ENCODE data around the gene RMP24.
A peak's percentile ranks its signal among the peaks of the same experiment; 100 is the strongest.
"Not testable (repeated sequence)": the region's sequence is repeated elsewhere in the genome, so short reads cannot be mapped to it uniquely, and the experiment has no call there.

Gene RMP24

DNA sequence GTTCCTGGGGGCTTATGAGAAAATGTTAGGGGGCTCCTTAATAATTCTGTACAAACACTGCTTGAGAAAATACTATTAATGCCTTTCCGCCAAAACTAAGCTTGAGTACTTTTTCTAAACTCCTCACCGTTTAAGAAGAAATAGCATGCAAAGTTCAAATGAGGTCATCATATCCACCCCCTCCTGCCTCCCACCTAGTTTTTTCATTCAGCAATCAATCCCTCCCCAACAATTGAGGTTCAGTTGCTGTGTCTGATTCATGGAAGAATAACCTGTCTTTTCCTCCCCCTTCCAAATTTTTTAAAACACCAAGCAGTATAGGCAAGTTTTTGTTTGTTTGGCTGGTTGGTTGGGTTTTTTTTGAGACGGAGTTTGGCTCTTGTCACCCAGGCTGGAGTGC is 24.4 kb upstream of the RMP24 start:
- Histone ChIP-seq H3K36me3 (replicated peaks) (no peaks in the 10 kb centered on the region), H3K27me3 (ENCODE audit: low read depth) (no peaks in the 10 kb centered on the region), H3K4me1 (no peaks in the 10 kb centered on the region; the same call in 1 of the 2 replicates), H3K9me3 (no peaks in the 10 kb centered on the region), H3K4me3 (no peak overlapping the region)
- in situ Hi-C loops (cut with MboI; ENCODE audit: low sequenced_read_pairs) = loop anchor here (5.0 kb wide), 1 partner anchor 191 kb away; no protein-coding TSS in a partner anchor
- DNase-seq (ENCODE audit: low spot score in 2 of 2) = no peak

DNA sequence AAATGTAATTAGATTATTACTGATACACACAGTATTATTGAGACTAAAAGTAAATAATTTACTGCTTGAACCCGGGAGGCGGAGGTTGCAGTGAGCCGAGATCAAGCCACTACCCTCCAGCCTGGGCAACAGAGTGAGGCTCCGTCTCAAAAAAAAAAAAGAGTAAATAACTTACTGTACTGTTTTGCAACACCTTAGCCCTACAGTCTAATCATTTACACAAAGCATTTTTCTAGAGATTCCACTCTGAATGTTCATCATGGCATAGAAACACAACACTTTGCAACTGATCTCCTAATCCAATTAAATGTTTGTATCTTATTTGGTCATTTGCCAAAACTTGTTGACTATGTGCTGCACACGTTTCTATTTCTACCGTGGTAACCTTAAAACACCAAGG is 23.4 kb upstream of the RMP24 start:
- no peaks in the 10 kb centered on the region; the same call in 1 of the 2 replicates for H3K4me1 ChIP-seq
- no peaks in the 10 kb centered on the region for H3K27me3 ChIP-seq (ENCODE audit: low read depth)
- no peaks in the 10 kb centered on the region for H3K36me3 ChIP-seq (replicated peaks)
- DNase-seq (ENCODE audit: low spot score in 2 of 2) = no peak
- no peaks in the 10 kb centered on the region for H3K9me3 ChIP-seq
- in situ Hi-C loops (cut with MboI; ENCODE audit: low sequenced_read_pairs) = loop anchor here (5.0 kb wide), 1 partner anchor 192 kb away; no protein-coding TSS in a partner anchor
- H3K4me3 ChIP-seq = no peak overlapping the region

DNA sequence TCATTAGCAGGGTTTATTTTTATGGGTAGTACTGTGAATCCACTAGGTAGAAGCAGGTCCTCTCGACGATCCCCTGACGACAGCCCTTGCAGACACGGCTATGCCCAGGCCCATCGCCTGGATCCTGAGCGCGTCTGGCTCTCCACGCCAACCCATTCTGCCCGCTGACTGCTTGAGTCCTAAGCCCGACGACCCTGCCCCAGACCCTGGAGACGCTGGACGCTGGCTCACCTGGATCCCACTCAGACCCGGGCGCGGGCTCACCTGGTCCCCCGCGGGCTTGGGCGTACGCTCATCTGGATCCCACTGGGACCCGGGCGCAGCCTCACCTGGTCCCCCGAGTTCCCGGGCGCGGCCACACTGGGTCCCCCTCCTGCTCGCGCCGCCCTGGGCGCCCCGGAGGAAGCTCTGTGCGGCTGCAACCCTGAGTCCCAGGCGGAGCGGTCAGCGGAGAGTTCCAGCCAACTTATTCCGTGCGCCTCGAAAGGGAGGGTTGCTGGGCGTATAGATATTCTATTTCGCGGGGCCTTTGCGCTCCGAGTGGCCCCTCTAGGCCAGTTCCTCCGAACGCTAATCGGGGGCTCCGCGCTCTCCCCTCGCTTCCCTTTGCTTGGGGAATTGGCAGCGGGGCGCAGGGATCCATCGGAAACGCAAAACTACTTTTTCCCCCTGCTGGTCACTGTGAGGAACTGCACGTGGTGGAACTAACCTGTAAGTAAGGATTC is 22.4 kb upstream of the RMP24 start:
- Histone ChIP-seq H3K27me3 (ENCODE audit: low read depth) (no peaks in the 10 kb centered on the region), H3K36me3 (replicated peaks) (no peaks in the 10 kb centered on the region), H3K4me3 (peak overlapping the region; percentile 47), H3K4me1 (no peaks in the 10 kb centered on the region; the same call in 1 of the 2 replicates), H3K9me3 (no peaks in the 10 kb centered on the region)
- in situ Hi-C loops (cut with MboI; ENCODE audit: low sequenced_read_pairs) = loop anchor here (5.0 kb wide), 1 partner anchor 193 kb away; no protein-coding TSS in a partner anchor
- DNase-seq (ENCODE audit: low spot score in 2 of 2) = peak; percentile 71 to 75

DNA sequence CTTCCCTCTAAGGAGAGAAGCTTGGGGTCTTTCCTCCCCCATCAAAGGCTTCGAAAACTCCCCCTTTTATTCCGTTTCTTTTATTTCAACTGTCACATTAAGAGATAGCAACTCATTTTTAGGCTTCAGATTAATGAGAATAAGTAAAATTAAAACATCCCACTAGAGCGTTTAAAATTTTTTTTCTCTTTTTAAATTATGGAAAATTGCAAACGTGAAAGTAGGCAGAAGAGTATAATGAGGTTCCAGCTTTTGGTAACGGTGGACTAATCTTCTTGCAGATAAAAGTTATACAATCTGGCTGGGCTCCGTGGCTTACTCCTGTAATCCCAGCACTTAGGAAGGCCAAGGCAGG is 21.9 kb upstream of the RMP24 start:
- DNase-seq (ENCODE audit: low spot score in 2 of 2) = no peak
- in situ Hi-C loops (cut with MboI; ENCODE audit: low sequenced_read_pairs) = no loop called here
- Histone ChIP-seq H3K4me3 (peak overlapping the region; percentile 47), H3K4me1 (no peaks in the 10 kb centered on the region; the same call in 1 of the 2 replicates), H3K27me3 (ENCODE audit: low read depth) (no peaks in the 10 kb centered on the region), H3K9me3 (no peaks in the 10 kb centered on the region), H3K36me3 (replicated peaks) (no peaks in the 10 kb centered on the region)

DNA sequence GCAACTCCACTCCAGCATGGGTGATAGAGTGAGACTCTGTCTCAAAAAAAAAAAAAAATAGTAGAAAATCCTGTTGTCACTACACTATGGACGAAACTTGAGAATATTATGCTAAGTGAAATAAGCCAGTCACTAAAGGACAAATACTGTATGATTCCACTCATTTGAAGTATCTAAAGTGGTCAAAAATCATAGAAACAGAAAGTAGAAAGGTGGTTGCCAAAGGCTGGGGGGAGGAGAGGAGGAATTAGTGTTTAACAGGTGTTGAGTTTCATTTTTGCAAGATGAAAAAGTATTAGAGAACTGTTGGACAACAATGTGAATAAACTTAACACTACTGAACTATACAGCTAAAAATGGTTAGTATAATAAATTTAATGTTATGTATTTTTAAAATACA is 18.8 kb upstream of the RMP24 start:
- no peak for DNase-seq (ENCODE audit: low spot score in 2 of 2)
- H3K9me3 ChIP-seq = no peaks in the 10 kb centered on the region
- no peaks in the 10 kb centered on the region for H3K36me3 ChIP-seq (replicated peaks)
- H3K4me3 ChIP-seq = no peak overlapping the region
- no peaks in the 10 kb centered on the region; the same call in 1 of the 2 replicates for H3K4me1 ChIP-seq
- no peaks in the 10 kb centered on the region for H3K27me3 ChIP-seq (ENCODE audit: low read depth)
- in situ Hi-C loops (cut with MboI; ENCODE audit: low sequenced_read_pairs) = no loop called here

DNA sequence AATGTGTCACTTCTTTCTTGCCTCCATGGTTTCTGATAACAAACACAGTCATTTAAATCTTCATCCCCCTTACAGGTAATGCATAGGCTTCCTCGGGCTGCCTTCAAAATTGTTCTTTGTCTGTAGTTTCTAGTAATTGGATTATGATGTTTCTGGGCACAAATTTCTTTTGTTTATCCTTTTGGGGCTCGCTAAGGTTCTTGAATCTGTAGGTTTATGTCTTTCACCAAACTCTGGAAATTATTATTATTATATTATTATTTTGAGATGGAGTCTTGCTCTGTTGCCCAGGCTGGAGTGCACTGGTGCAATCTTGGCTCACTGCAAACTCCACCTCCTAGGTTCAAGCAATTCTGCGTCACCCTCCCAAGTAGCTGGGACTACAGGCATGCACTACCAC is 16.3 kb upstream of the RMP24 start:
- in situ Hi-C loops (cut with MboI; ENCODE audit: low sequenced_read_pairs) = no loop called here
- Histone ChIP-seq H3K4me3 (no peak overlapping the region), H3K9me3 (no peaks in the 10 kb centered on the region), H3K36me3 (replicated peaks) (no peaks in the 10 kb centered on the region), H3K4me1 (no peaks in the 10 kb centered on the region), H3K27me3 (ENCODE audit: low read depth) (no peaks in the 10 kb centered on the region)
- no peak for DNase-seq (ENCODE audit: low spot score in 2 of 2)

DNA sequence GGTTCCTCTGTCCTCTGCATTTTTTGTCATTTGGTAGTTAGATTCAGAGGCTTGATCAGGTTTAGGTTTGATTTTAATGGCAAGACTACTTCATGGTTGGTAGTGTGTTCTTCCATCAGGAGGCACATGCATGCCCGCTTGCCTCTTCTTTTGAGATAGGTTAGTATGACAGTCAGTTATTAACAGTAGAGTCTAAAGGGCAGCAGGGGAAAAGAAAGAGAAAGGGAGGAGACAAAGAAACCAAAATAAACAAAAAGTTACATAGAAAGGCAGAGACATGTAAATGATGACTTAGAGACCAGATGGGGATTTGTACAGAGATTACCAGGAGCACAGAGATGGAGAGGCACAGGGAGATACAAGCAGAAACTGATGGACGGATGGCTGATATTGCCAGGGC is 10.2 kb upstream of the RMP24 start:
- Histone ChIP-seq H3K36me3 (replicated peaks) (no peaks in the 10 kb centered on the region), H3K4me1 (no peaks in the 10 kb centered on the region), H3K4me3 (no peak overlapping the region), H3K9me3 (no peaks in the 10 kb centered on the region), H3K27me3 (ENCODE audit: low read depth) (no peaks in the 10 kb centered on the region)
- in situ Hi-C loops (cut with MboI; ENCODE audit: low sequenced_read_pairs) = no loop called here
- DNase-seq (ENCODE audit: low spot score in 2 of 2) = no peak

DNA sequence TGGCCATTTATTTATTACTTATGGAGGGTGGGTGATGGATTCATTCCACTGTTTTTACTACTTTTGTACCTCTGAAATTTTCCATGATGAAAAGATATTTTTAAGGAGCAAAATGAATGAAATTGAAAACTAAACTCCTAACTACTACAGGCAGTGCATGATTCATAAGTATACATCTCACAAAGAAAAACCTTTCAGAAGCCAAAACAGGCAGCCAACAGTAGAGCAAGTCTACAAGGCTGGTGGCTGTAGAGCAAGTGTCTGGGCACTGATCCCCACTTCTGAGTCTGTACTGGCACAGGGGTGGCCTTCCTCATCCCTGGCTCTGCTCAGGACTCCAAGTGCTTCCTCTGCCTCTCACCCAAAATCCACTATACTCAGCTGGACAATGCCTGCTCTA is 8.2 kb upstream of the RMP24 start:
- H3K4me1 ChIP-seq = no peaks in the 10 kb centered on the region
- no peaks in the 10 kb centered on the region for H3K27me3 ChIP-seq (ENCODE audit: low read depth)
- in situ Hi-C loops (cut with MboI; ENCODE audit: low sequenced_read_pairs) = no loop called here
- no peaks in the 10 kb centered on the region for H3K36me3 ChIP-seq (replicated peaks)
- DNase-seq (ENCODE audit: low spot score in 2 of 2) = no peak
- no peak overlapping the region for H3K4me3 ChIP-seq
- H3K9me3 ChIP-seq = 0 out of 2 replicates have a peak, but pooled peaks cover 3% of the 10 kb centered on the region

DNA sequence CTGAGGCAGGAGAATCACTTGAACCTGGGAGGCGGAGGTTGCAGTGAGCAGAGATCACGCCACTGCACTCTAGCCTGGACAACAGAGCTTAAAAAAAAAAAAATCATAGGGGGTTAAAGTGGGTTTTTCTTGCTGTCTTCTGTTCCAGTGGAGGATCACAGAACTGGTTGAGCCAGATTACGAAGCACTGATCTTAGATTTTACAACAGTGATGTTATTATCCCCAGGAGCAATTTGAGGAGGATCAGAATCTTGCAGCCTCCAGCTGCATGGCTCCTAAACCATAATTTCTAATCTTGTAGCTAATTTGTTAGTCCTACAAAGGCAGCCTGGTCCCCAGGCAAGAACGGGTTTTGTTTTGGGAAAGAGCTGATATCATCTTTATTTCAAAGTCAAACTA is 4.6 kb upstream of the RMP24 start:
- in situ Hi-C loops (cut with MboI; ENCODE audit: low sequenced_read_pairs); H3K4me3 ChIP-seq; H3K4me1 ChIP-seq; H3K36me3 ChIP-seq (replicated peaks); H3K9me3 ChIP-seq; DNase-seq (ENCODE audit: low spot score in 2 of 2); H3K27me3 ChIP-seq (ENCODE audit: low read depth): not testable (repeated sequence)

DNA sequence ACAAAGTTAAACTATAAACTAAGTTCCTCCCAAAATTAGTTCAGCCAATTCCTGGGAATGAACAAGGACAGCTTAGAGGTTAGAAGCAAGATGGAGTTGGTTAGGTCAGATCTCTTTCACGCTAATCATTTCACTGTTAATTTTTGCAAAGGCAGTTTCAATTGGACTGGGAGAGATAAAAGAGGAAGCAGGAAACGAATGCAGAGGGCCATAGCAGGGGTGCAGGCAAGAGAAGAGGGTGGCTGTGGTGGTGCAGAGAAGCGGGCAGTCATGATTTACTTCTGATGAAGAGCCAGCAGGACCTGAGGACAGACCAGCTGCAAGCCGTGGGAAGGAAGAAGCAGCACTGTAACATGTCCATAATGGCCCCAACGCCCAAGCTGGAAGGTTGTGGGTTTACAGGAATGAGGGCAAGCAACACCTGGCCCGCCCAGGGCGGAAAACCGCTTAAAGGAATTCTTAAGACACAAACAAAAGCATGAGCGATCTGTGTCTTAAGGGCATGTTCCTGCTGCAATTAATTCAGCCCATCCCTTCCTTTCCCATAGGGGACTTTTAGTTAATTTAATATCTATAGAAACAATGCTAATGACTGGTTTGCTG is 4.1 kb upstream of the RMP24 start:
- Histone ChIP-seq H3K36me3 (replicated peaks) (no peaks in the 10 kb centered on the region), H3K27me3 (ENCODE audit: low read depth) (no peaks in the 10 kb centered on the region), H3K4me1 (0 out of 2 replicates have a peak, but pooled peaks cover 2% of the 10 kb centered on the region), H3K9me3 (0 out of 2 replicates have a peak, but pooled peaks cover 3% of the 10 kb centered on the region), H3K4me3 (no peak overlapping the region)
- in situ Hi-C loops (cut with MboI; ENCODE audit: low sequenced_read_pairs) = no loop called here
- no peak for DNase-seq (ENCODE audit: low spot score in 2 of 2)

DNA sequence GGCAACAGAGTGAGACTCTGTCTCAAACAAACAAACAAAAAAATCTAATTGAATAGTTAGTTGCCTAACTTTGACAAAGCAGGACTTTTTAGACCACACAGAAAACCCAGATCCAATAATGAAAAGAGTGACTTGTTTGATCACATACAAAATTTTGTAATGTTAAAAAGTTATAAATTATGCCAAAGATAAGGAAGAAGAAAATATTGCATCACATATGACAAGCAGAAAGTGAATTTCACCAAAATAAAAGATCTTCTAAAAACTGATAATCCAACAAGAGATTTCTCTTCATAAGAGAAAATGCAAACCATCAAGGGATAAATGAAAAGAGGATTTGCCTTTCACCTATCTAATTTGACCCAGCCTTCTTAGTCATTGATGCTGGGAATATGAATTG is 2.8 kb upstream of the RMP24 start:
- H3K4me1 ChIP-seq = peaks cover 7% of the 10 kb centered on the region; the same call in 1 of the 2 replicates
- H3K4me3 ChIP-seq = no peak overlapping the region
- H3K9me3 ChIP-seq = 0 out of 2 replicates have a peak, but pooled peaks cover 3% of the 10 kb centered on the region
- H3K36me3 ChIP-seq (replicated peaks) = peaks cover 6% of the 10 kb centered on the region
- H3K27me3 ChIP-seq (ENCODE audit: low read depth) = no peaks in the 10 kb centered on the region
- in situ Hi-C loops (cut with MboI; ENCODE audit: low sequenced_read_pairs) = no loop called here
- DNase-seq (ENCODE audit: low spot score in 2 of 2) = no peak

DNA sequence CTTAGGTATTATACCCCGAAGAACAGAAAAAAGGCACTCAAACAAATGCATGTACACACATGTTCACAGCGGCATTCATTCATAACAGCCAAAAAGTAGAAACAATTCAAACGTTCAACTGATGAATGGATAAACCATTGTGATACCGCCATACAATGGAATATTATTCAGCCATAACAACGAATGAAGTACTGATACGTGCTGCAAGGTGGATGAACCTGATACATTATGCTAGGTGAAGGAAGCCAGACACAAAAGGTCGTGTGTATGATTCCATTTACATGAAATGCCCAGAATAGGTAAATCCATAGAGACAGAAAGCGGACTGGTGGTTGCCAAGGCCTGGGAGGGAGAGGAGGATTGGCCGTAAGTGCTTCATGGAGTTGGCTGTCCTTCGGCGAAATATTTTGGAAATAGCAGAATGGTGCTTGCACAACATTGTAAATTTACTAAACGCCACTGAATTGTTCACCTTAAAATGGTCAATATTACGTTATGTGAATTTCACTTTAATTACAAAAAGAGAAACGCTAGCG is 750 bp upstream of the RMP24 start:
- in situ Hi-C loops (cut with MboI; ENCODE audit: low sequenced_read_pairs) = no loop called here
- H3K4me3 ChIP-seq = peak overlapping the region; percentile 96
- H3K4me1 ChIP-seq = peaks cover 7% of the 10 kb centered on the region; the same call in 1 of the 2 replicates
- H3K27me3 ChIP-seq (ENCODE audit: low read depth) = no peaks in the 10 kb centered on the region
- 0 out of 2 replicates have a peak, but pooled peaks cover 3% of the 10 kb centered on the region for H3K9me3 ChIP-seq
- H3K36me3 ChIP-seq (replicated peaks) = peaks cover 24% of the 10 kb centered on the region
- DNase-seq (ENCODE audit: low spot score in 2 of 2) = no peak

DNA sequence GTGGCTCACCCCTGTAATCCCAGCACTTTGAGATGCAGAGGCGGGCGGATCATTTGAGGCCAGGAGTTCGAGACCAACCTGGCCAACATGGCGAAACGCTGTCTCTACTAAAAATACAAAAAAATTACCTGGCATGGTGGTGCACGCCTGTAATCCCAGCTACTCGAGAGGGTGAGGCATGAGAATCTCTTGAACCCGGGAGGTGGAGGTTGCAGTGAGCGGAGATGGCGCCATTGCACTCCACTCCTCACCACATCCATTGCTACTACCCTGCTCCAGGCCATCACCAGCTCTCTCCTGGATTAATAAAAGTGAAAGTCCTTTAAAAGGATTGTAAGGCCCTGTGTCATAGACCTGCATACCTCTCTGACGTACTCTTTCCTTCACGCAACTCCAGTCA is 1.2 kb downstream of the RMP24 start:
- no peak for DNase-seq (ENCODE audit: low spot score in 2 of 2)
- in situ Hi-C loops (cut with MboI; ENCODE audit: low sequenced_read_pairs) = no loop called here
- 0 out of 2 replicates have a peak, but pooled peaks cover 3% of the 10 kb centered on the region for H3K9me3 ChIP-seq
- peaks cover 40% of the 10 kb centered on the region for H3K36me3 ChIP-seq (replicated peaks)
- H3K27me3 ChIP-seq (ENCODE audit: low read depth) = no peaks in the 10 kb centered on the region
- peak overlapping the region; percentile 96 for H3K4me3 ChIP-seq
- H3K4me1 ChIP-seq = peaks cover 7% of the 10 kb centered on the region; the same call in 1 of the 2 replicates

DNA sequence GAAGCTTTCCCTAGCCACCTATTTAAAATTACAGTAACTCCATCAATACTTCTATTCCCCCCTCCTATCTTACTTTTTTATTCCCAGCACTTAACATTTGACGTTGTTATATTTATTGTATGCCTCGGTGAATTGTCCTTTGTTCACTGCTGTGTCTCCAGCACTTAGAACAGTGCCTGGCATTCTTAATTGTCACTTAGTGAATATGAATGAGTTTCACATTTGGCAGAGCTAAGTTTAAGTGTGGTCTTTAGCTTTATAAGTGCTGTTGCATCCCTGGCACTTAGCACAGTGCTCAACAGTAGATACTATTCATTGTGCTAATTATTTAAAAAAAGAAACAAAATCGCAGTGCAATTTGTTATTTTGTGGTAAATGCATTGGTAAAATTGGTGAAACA is 1.7 kb downstream of the RMP24 start:
- H3K36me3 ChIP-seq (replicated peaks) = peaks cover 45% of the 10 kb centered on the region
- H3K9me3 ChIP-seq = no peaks in the 10 kb centered on the region
- H3K27me3 ChIP-seq (ENCODE audit: low read depth) = no peaks in the 10 kb centered on the region
- peaks cover 7% of the 10 kb centered on the region; the same call in 1 of the 2 replicates for H3K4me1 ChIP-seq
- no peak for DNase-seq (ENCODE audit: low spot score in 2 of 2)
- H3K4me3 ChIP-seq = no peak overlapping the region
- in situ Hi-C loops (cut with MboI; ENCODE audit: low sequenced_read_pairs) = no loop called here
